Measurements from ENCODE around the gene SYNGAP1. TPM values are rescaled to one million over a fixed set of nuclear protein-coding genes. Genes with fewer than 3 reads are reported as not detected.
A peak's percentile ranks its signal among the peaks of the same experiment; 100 is the strongest.

SYNGAP1 gene
- total RNA-seq, 4 donors from 2014 or later, result 4.9 to 37.2 (median 11.1) TPM

GRCh38 chr6:33421344-33421643 is 1.4 kb downstream of the SYNGAP1 start:
- Histone ChIP-seq H3K9me3 (no peaks in the 10 kb centered on the region), H3K27me3 (no peaks in the 10 kb centered on the region), H3K36me3 (no peaks in the 10 kb centered on the region), H3K27ac (peak overlapping the region in 2 of 4 donors; percentile 91 to 96), H3K4me1 (peaks cover 23 to 53% (median 43%) of the 10 kb centered on the region in 4 donors), H3K4me3 (no peak overlapping the region)
- in situ Hi-C loops (cut with MboI; ENCODE audit: low pct_ligation_motif_present in 1 of 4, low pct_unique_long_range_greater_than_20kb in 1 of 4, low sequenced_read_pairs in 3 of 4) (loop anchor here in 1 of 4 donors (25.0 kb wide), 1 partner anchor 459 kb away; the partner anchor contains the start of genes BRD2 and HLA-DMA), intact Hi-C loops (cut with DNase I; ENCODE audit: low total_unique reads) (no loop called here)
- 83 to 95% methylated on average over 2 of the region's 2 CpGs for WGBS, 2 donors (ENCODE audit: low coverage in 1 of 2)
- TF ChIP-seq POLR2A (IDR thresholded peaks at IDR 0.05) (no peak), CTCF (IDR thresholded peaks at IDR 0.05) (no peak), EP300 (IDR thresholded peaks at IDR 0.05; ENCODE audit: low read depth) (no peak), POLR2AphosphoS5 (IDR thresholded peaks at IDR 0.05) (no peak)
- no peak for DNase-seq

- Histone ChIP-seq H3K4me1 (peaks cover 15 to 55% (median 43%) of the 10 kb centered on the region in 4 donors), H3K36me3 (no peaks in the 10 kb centered on the region), H3K27ac (peak overlapping the region; percentile 85 to 95 (median 90)), H3K4me3 (no peak overlapping the region), H3K27me3 (no peaks in the 10 kb centered on the region), H3K9me3 (no peaks in the 10 kb centered on the region)
- DNase-seq, result no peak
- no peak for TF ChIP-seq POLR2A (IDR thresholded peaks at IDR 0.05)
- TF ChIP-seq EP300 (IDR thresholded peaks at IDR 0.05; ENCODE audit: low read depth), result no peak
- no peak for TF ChIP-seq CTCF (IDR thresholded peaks at IDR 0.05)
- no peak for TF ChIP-seq POLR2AphosphoS5 (IDR thresholded peaks at IDR 0.05)
- intact Hi-C loops (cut with DNase I; ENCODE audit: low total_unique reads), result no loop called here
- in situ Hi-C loops (cut with MboI; ENCODE audit: low pct_ligation_motif_present in 1 of 4, low pct_unique_long_range_greater_than_20kb in 1 of 4, low sequenced_read_pairs in 3 of 4), result loop anchor here in 1 of 4 donors (25.0 kb wide), 1 partner anchor 461 kb away; the partner anchor contains the start of genes BRD2 and HLA-DMA
- 89 to 98% methylated on average over 1 to 2 of the region's 2 CpGs for WGBS, 2 donors (ENCODE audit: low coverage in 1 of 2)
Measured at GRCh38 chr6:33423777-33424176, 3.9 kb downstream of the SYNGAP1 start.

- intact Hi-C loops (cut with DNase I; ENCODE audit: low total_unique reads), result no loop called here
- no peaks in the 10 kb centered on the region for H3K9me3 ChIP-seq
- peaks cover 13 to 46% (median 37%) of the 10 kb centered on the region in 4 donors for H3K4me1 ChIP-seq
- H3K27me3 ChIP-seq, result no peaks in the 10 kb centered on the region
- TF ChIP-seq POLR2AphosphoS5 (IDR thresholded peaks at IDR 0.05) (no peak), POLR2A (IDR thresholded peaks at IDR 0.05) (no peak), CTCF (IDR thresholded peaks at IDR 0.05) (no peak), EP300 (IDR thresholded peaks at IDR 0.05; ENCODE audit: low read depth) (no peak)
- WGBS, 2 donors (ENCODE audit: low coverage in 1 of 2), result 1 to 13% methylated on average over 10 to 12 of the region's 12 CpGs
- no peak for DNase-seq
- peak overlapping the region; percentile 42 to 58 (median 50) for H3K4me3 ChIP-seq
- H3K27ac ChIP-seq, result peak overlapping the region; percentile 85 to 95 (median 90)
- in situ Hi-C loops (cut with MboI; ENCODE audit: low pct_ligation_motif_present in 1 of 4, low pct_unique_long_range_greater_than_20kb in 1 of 4, low sequenced_read_pairs in 3 of 4), result loop anchor here in 1 of 4 donors (25.0 kb wide), 1 partner anchor 463 kb away; the partner anchor contains the start of genes BRD2 and HLA-DMA
- H3K36me3 ChIP-seq, result no peaks in the 10 kb centered on the region
Measured at GRCh38 chr6:33424855-33425667, 5.2 kb downstream of the SYNGAP1 start.

GRCh38 chr6:33425668-33426577 is 6.1 kb downstream of the SYNGAP1 start:
- Histone ChIP-seq H3K4me1 (peaks cover 17 to 50% (median 42%) of the 10 kb centered on the region in 4 donors), H3K27me3 (no peaks in the 10 kb centered on the region), H3K9me3 (no peaks in the 10 kb centered on the region), H3K4me3 (peak overlapping the region; percentile 42 to 58 (median 50)), H3K36me3 (no peaks in the 10 kb centered on the region), H3K27ac (peak overlapping the region; percentile 85 to 95 (median 90))
- intact Hi-C loops (cut with DNase I; ENCODE audit: low total_unique reads), result no loop called here
- in situ Hi-C loops (cut with MboI; ENCODE audit: low pct_ligation_motif_present in 1 of 4, low pct_unique_long_range_greater_than_20kb in 1 of 4, low sequenced_read_pairs in 3 of 4), result no loop called here
- WGBS, 2 donors (ENCODE audit: low coverage in 1 of 2), result 1 to 4% methylated on average over 9 to 41 of the region's 43 CpGs
- TF ChIP-seq POLR2A (IDR thresholded peaks at IDR 0.05) (peak; percentile 54), EP300 (IDR thresholded peaks at IDR 0.05; ENCODE audit: low read depth) (no peak), POLR2AphosphoS5 (IDR thresholded peaks at IDR 0.05) (peak; percentile 57 to 86 (median 84)), CTCF (IDR thresholded peaks at IDR 0.05) (peak; percentile 38 to 63 (median 46))
- DNase-seq, result peak; percentile 91
